ENCODE data around the gene ANXA11. TPM values are rescaled to one million over a fixed set of nuclear protein-coding genes. Genes with fewer than 3 reads are reported as not detected.

ANXA11 gene
- total and polyA plus RNA-seq, 12 donors = 39.0 to 249 (median 73.2) TPM

- 83 to 94% (median 85%) methylated on average over 2 of the region's 2 CpGs for whole genome bisulfite sequencing, 4 donors
- H3K27ac ChIP-seq = peak overlapping the region in 1 of 5 donors; percentile 49
Observed at GRCh38 chr10:80196950-80197315, 8.4 kb downstream of the ANXA11 start.

GRCh38 chr10:80196270-80196949 is 8.9 kb downstream of the ANXA11 start:
- H3K27me3 ChIP-seq = no peaks in the 10 kb centered on the region
- H3K36me3 ChIP-seq (replicated peaks in 1 of 2) = no peaks in the 10 kb centered on the region
- peaks cover 4 to 38% of the 10 kb centered on the region in 2 donors for H3K4me1 ChIP-seq (replicated peaks in 1 of 2)
- intact Hi-C loops (cut with DNase I) = no loop called here
- H3K4me3 ChIP-seq = no peak overlapping the region
- TF ChIP-seq POLR2A (IDR thresholded peaks at IDR 0.05) (no peak), CTCF (IDR thresholded peaks at IDR 0.05) (no peak)
- no peaks in the 10 kb centered on the region for H3K9me3 ChIP-seq (replicated peaks in 1 of 3)
- DNase-seq = peak in 5 of 7 donors; percentile 44 to 72 (median 58)
- 68 to 72% (median 71%) methylated on average over 7 to 8 of the region's 8 CpGs for WGBS, 4 donors
- H3K27ac ChIP-seq = peak overlapping the region in 1 of 5 donors; percentile 49

More at GRCh38 chr10:80196950-80197315, 8.4 kb downstream of the ANXA11 start:
- Histone ChIP-seq H3K9me3 (replicated peaks in 1 of 3) (no peaks in the 10 kb centered on the region), H3K4me1 (replicated peaks in 1 of 2) (peaks cover 4 to 41% of the 10 kb centered on the region in 2 donors), H3K4me3 (no peak overlapping the region), H3K36me3 (replicated peaks in 1 of 2) (no peaks in the 10 kb centered on the region), H3K27me3 (no peaks in the 10 kb centered on the region)
- intact Hi-C loops (cut with DNase I) = no loop called here
- DNase-seq = no peak
- TF ChIP-seq POLR2A (IDR thresholded peaks at IDR 0.05) (no peak), CTCF (IDR thresholded peaks at IDR 0.05) (no peak)

DNA sequence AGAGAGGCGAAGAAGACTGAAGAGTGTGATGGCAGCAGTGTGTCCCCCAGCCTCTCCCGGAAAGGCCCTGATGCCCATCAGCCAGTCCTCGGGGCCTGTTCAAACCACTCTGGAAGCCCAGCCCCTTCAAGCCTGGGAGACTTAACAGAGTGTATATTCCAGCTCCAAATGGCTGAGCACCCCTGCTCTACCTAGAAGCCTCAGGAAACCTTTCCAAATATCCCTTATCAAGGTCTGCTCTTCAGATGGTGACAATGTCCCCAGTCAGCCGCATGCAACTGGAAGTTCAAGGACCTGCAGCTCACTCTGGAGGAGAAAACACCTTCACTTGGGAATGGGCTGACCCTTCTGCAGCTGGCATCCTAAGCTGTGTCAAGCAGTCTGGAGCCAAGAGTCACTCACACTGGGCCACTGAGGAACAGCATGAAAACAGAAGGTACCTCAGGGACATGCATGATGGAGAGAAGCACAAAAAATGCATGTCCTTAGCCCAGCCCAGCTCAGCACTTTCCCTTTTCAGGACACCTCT is 10.2 kb downstream of the ANXA11 start:
- DNase-seq = no peak
- H3K9me3 ChIP-seq (replicated peaks in 1 of 3) = no peaks in the 10 kb centered on the region
- WGBS, 4 donors = 70 to 83% (median 76%) methylated on average over 4 of the region's 4 CpGs

More for the DNA sequence above, 10.2 kb downstream of the ANXA11 start:
- Histone ChIP-seq H3K36me3 (replicated peaks in 1 of 2) (no peaks in the 10 kb centered on the region), H3K4me1 (replicated peaks in 1 of 2) (peaks cover 2 to 26% of the 10 kb centered on the region in 2 donors), H3K4me3 (no peak overlapping the region), H3K27ac (no peak overlapping the region), H3K27me3 (no peaks in the 10 kb centered on the region)
- TF ChIP-seq CTCF (IDR thresholded peaks at IDR 0.05) (no peak), POLR2A (IDR thresholded peaks at IDR 0.05) (no peak)
- intact Hi-C loops (cut with DNase I) = no loop called here
